ENCODE data around the gene ADORA1. TPM values are rescaled to one million over a fixed set of nuclear protein-coding genes. Genes with fewer than 3 reads are reported as not detected.

ADORA1 gene
- polyA plus RNA-seq, 1 donor (not counting 4 experiments of a cell fraction or from before 2014, with no cell fraction given), result 0.09 TPM

DNA sequence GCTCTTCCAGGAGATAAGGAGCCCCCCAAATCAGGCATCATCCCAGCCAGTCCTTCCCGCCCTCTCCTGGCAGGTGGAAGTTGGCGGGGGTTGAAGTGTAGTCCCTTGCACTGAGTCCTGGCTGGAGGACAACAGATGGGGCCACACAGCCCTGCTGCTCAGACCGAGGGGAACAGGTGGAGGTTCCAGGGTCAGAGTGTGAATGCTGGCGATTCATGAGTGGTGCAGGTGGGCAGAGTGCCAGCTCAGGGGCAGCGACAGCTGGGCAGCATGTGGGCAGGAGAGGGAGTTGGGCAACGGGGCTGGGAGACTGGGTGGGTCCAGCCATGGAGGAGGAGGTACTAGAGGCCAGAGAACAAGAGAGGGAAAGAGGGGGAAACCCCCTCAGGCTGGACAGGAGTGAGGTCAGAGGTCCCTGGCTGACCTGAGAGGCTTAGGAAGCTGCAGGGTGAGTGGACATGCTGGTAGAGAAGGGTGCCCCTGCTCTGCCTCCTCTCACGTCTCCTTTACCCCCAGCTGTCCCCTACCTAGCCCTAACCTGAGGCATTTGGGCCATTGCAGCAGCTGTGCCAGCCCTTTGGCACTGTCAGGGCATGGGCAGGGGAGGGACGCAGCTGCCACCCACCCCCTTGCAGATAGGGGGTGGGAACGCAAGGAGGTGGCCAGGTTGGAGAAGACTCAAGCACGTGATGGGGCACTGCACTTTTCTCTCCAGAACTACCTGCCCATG, 11.3 kb upstream of the ADORA1 start:
- no peaks in the 10 kb centered on the region for H3K4me1 ChIP-seq (ENCODE audit: control insufficient read depth, extremely low read depth, insufficient read depth, low read length)
- no peaks in the 10 kb centered on the region for H3K36me3 ChIP-seq (ENCODE audit: control insufficient read depth in 2 of 2, extremely low read depth in 1 of 2, insufficient read depth in 2 of 2, low read length in 2 of 2)
- H2AFZ ChIP-seq (ENCODE audit: control insufficient read depth, low read length), result no peak overlapping the region
- no peak overlapping the region for H3K9ac ChIP-seq (ENCODE audit: control insufficient read depth, extremely low read depth, insufficient read depth, low read length)
- dilution Hi-C loops (cut with MboI; ENCODE audit: extremely low pct_ligation_motif_present, low sequenced_read_pairs), result no loop called here
- H3K9me1 ChIP-seq (ENCODE audit: control insufficient read depth, extremely low read depth, insufficient read depth, low read length), result no peaks in the 10 kb centered on the region
- no peak for FAIRE-seq
- no peak overlapping the region for H3K4me3 ChIP-seq (ENCODE audit: control insufficient read depth in 2 of 3, extremely low read depth in 1 of 3, insufficient read depth in 2 of 3, low read depth in 1 of 3, low read length in 3 of 3)
- H3K79me2 ChIP-seq (ENCODE audit: control insufficient read depth, insufficient read depth, low read length), result no peaks in the 10 kb centered on the region
- H3K9me3 ChIP-seq (ENCODE audit: control insufficient read depth, low read depth, low read length), result no peaks in the 10 kb centered on the region
- no peak overlapping the region for H3K27ac ChIP-seq (ENCODE audit: control insufficient read depth, insufficient read depth, low read length)
- H3K27me3 ChIP-seq (ENCODE audit: control insufficient read depth, extremely low read depth, insufficient read depth, low read length), result peaks cover 26% of the 10 kb centered on the region
- no peaks in the 10 kb centered on the region for H4K20me1 ChIP-seq (ENCODE audit: control insufficient read depth, extremely low read depth, insufficient read depth, low read length)
- DNase-seq (ENCODE audit: low read depth, low spot score), result no peak
- no peak for TF ChIP-seq EZH2 (IDR thresholded peaks at IDR 0.05; ENCODE audit: low read length)
- TF ChIP-seq, protein P1, sequence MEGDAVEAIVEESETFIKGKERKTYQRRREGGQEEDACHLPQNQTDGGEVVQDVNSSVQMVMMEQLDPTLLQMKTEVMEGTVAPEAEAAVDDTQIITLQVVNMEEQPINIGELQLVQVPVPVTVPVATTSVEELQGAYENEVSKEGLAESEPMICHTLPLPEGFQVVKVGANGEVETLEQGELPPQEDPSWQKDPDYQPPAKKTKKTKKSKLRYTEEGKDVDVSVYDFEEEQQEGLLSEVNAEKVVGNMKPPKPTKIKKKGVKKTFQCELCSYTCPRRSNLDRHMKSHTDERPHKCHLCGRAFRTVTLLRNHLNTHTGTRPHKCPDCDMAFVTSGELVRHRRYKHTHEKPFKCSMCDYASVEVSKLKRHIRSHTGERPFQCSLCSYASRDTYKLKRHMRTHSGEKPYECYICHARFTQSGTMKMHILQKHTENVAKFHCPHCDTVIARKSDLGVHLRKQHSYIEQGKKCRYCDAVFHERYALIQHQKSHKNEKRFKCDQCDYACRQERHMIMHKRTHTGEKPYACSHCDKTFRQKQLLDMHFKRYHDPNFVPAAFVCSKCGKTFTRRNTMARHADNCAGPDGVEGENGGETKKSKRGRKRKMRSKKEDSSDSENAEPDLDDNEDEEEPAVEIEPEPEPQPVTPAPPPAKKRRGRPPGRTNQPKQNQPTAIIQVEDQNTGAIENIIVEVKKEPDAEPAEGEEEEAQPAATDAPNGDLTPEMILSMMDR (optimal IDR thresholded peaks at IDR 0.05 in 1 of 3, IDR thresholded peaks at IDR 0.05 in 1 of 3, conservative IDR thresholded peaks at IDR 0.05 in 1 of 3; ENCODE audit: extremely low read depth in 1 of 3, insufficient read depth in 2 of 3, low read length in 3 of 3), result no peak
- H3K4me2 ChIP-seq (ENCODE audit: control insufficient read depth, extremely low read depth, insufficient read depth, low read depth, low read length), result no peak overlapping the region

DNA sequence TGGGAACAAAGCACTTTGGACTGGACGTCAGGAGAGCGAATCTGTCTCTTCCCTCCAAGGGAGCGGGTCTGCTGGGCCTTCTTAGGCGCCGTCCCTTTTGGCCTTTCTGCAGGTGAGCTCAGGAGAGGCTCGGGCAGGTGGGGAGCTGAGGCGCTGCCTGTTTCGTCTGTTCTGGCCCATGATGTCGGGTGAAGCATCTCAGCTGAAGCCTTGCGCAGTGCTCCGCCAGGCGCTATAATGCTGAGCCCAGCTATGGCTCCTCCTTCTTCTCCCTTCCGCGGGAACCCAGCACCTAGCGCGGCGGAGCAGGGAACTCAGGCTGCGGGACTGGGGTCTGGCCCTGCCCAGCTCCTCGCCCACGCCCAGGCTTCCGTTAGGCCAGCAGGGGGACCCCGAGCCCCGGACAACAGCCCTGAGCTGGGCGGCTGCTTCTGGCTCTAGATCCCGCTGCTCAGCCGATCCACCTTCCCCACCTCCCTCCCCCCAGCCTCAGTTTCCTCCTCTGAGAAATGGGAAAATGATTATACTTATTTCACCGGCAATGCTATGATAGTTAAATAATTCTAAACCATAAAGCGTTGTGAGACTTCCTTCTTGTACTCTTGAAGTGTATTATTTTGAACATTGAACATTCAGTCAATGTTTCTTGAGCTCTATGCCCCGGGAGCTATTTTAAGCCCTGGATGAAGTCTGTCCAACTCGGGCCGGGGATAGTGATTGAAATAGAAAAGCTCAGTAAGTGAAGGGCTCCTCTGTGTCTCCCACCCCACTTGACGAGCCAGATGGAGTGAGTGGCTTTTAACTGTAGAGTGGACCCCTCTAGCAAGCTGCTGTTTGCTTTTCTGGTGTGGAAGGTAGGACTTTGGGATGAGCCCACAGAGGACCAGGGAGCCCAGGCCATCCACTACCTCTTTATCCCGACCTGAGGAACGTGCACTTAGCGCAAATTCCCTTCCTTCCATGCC, 9.6 kb upstream of the ADORA1 start:
- H4K20me1 ChIP-seq (ENCODE audit: control insufficient read depth, extremely low read depth, insufficient read depth, low read length), result no peaks in the 10 kb centered on the region
- no peak overlapping the region for H2AFZ ChIP-seq (ENCODE audit: control insufficient read depth, low read length)
- H3K9me3 ChIP-seq (ENCODE audit: control insufficient read depth, low read depth, low read length), result no peaks in the 10 kb centered on the region
- H3K27me3 ChIP-seq (ENCODE audit: control insufficient read depth, extremely low read depth, insufficient read depth, low read length), result peaks cover 35% of the 10 kb centered on the region
- FAIRE-seq (no peak), DNase-seq (ENCODE audit: low read depth, low spot score) (no peak)
- no peak for TF ChIP-seq EZH2 (IDR thresholded peaks at IDR 0.05; ENCODE audit: low read length)
- TF ChIP-seq, protein P1 (optimal IDR thresholded peaks at IDR 0.05 in 1 of 3, IDR thresholded peaks at IDR 0.05 in 1 of 3, conservative IDR thresholded peaks at IDR 0.05 in 1 of 3; ENCODE audit: extremely low read depth in 1 of 3, insufficient read depth in 2 of 3, low read length in 3 of 3), result peak; percentile 45 to 85 (median 74)
- no peaks in the 10 kb centered on the region for H3K36me3 ChIP-seq (ENCODE audit: control insufficient read depth in 2 of 2, extremely low read depth in 1 of 2, insufficient read depth in 2 of 2, low read length in 2 of 2)
- no peak overlapping the region for H3K4me2 ChIP-seq (ENCODE audit: control insufficient read depth, extremely low read depth, insufficient read depth, low read depth, low read length)
- H3K4me3 ChIP-seq (ENCODE audit: control insufficient read depth in 2 of 3, extremely low read depth in 1 of 3, insufficient read depth in 2 of 3, low read depth in 1 of 3, low read length in 3 of 3), result no peak overlapping the region
- no peak overlapping the region for H3K9ac ChIP-seq (ENCODE audit: control insufficient read depth, extremely low read depth, insufficient read depth, low read length)
- no peaks in the 10 kb centered on the region for H3K4me1 ChIP-seq (ENCODE audit: control insufficient read depth, extremely low read depth, insufficient read depth, low read length)
- H3K9me1 ChIP-seq (ENCODE audit: control insufficient read depth, extremely low read depth, insufficient read depth, low read length), result no peaks in the 10 kb centered on the region
- no peak overlapping the region for H3K27ac ChIP-seq (ENCODE audit: control insufficient read depth, insufficient read depth, low read length)
- no peaks in the 10 kb centered on the region for H3K79me2 ChIP-seq (ENCODE audit: control insufficient read depth, insufficient read depth, low read length)
- dilution Hi-C loops (cut with MboI; ENCODE audit: extremely low pct_ligation_motif_present, low sequenced_read_pairs), result no loop called here
